Measurements from ENCODE around the gene WDR11. TPM values are rescaled to one million over a fixed set of nuclear protein-coding genes. Genes with fewer than 3 reads are reported as not detected.
A peak's percentile ranks its signal among the peaks of the same experiment; 100 is the strongest.

The WDR11 gene
- total and polyA plus RNA-seq, 12 donors: 9.6 to 29.3 (median 14.5) TPM

GRCh38 chr10:120948889-120949608, 97.9 kb downstream of the WDR11 start:
- peaks cover 6 to 18% (median 13%) of the 10 kb centered on the region in 9 donors for H3K4me1 ChIP-seq
- 2 to 3% methylated on average over 47 of the region's 47 CpGs for WGBS, 2 donors
- H3K9me3 ChIP-seq: peaks cover 0 to 13% (median 8%) of the 10 kb centered on the region in 11 donors
- TF ChIP-seq CTCF (IDR thresholded peaks at IDR 0.05): peak; percentile 76 to 95 (median 91)
- peak; percentile 49 to 75 for DNase-seq
- H3K4me3 ChIP-seq: peak overlapping the region; percentile 16 to 57 (median 50)
- H3K27ac ChIP-seq: no peak overlapping the region
- H3K27me3 ChIP-seq: peaks cover 0 to 51% (median 37%) of the 10 kb centered on the region in 7 donors
- ATAC-seq: peak; percentile 92 to 99 (median 96)
- H3K36me3 ChIP-seq: no peaks in the 10 kb centered on the region
- intact Hi-C loops (cut with DNase I): loop anchor here in 9 of 10 donors (1.0 to 10.0 kb wide), 11 partner anchors 656 to 953 kb away; no protein-coding TSS in a partner anchor

- peaks cover 0 to 18% (median 8%) of the 10 kb centered on the region in 11 donors for H3K9me3 ChIP-seq
- ATAC-seq (peak; percentile 23 to 69 (median 46)), DNase-seq (no peak)
- intact Hi-C loops (cut with DNase I): loop anchor here (1.0 to 10.0 kb wide), 11 partner anchors 655 to 953 kb away; no protein-coding TSS in a partner anchor
- H3K27me3 ChIP-seq: peaks cover 0 to 51% (median 37%) of the 10 kb centered on the region in 7 donors
- TF ChIP-seq CTCF (IDR thresholded peaks at IDR 0.05): no peak
- H3K4me1 ChIP-seq: peaks cover 6 to 18% (median 13%) of the 10 kb centered on the region in 9 donors
- 7 to 12% methylated on average over 28 of the region's 28 CpGs for WGBS, 2 donors
- H3K4me3 ChIP-seq: peak overlapping the region; percentile 16 to 57 (median 50)
- H3K27ac ChIP-seq: no peak overlapping the region
- no peaks in the 10 kb centered on the region for H3K36me3 ChIP-seq
Measured at GRCh38 chr10:120949609-120950031, 98.5 kb downstream of the WDR11 start.

- Histone ChIP-seq H3K36me3 (no peaks in the 10 kb centered on the region), H3K9me3 (peaks cover 0 to 18% (median 8%) of the 10 kb centered on the region in 11 donors), H3K27me3 (peaks cover 0 to 51% (median 37%) of the 10 kb centered on the region in 7 donors), H3K27ac (no peak overlapping the region), H3K4me3 (peak overlapping the region in 9 of 10 donors; percentile 16 to 57 (median 51)), H3K4me1 (peaks cover 6 to 18% (median 13%) of the 10 kb centered on the region in 9 donors)
- TF ChIP-seq CTCF (IDR thresholded peaks at IDR 0.05): no peak
- ATAC-seq (peak in 7 of 8 donors; percentile 25 to 61 (median 44)), DNase-seq (no peak)
- intact Hi-C loops (cut with DNase I): loop anchor here in 3 of 10 donors (5.0 kb wide), 1 partner anchor 657 kb away; no protein-coding TSS in a partner anchor
- 5 to 6% methylated on average over 24 of the region's 24 CpGs for WGBS, 2 donors
Measured at GRCh38 chr10:120950051-120950561, 98.9 kb downstream of the WDR11 start.

- Histone ChIP-seq H3K4me3 (no peak overlapping the region), H3K4me1 (peaks cover 6 to 15% (median 13%) of the 10 kb centered on the region in 9 donors), H3K27me3 (peaks cover 0 to 57% (median 38%) of the 10 kb centered on the region in 7 donors), H3K9me3 (peaks cover 0 to 18% (median 8%) of the 10 kb centered on the region in 11 donors), H3K36me3 (no peaks in the 10 kb centered on the region), H3K27ac (no peak overlapping the region)
- WGBS, 2 donors: 76 to 81% methylated on average over 5 of the region's 5 CpGs
- intact Hi-C loops (cut with DNase I): loop anchor here in 3 of 10 donors (5.0 kb wide), 1 partner anchor 656 kb away; no protein-coding TSS in a partner anchor
- DNase-seq: no peak
- no peak for TF ChIP-seq CTCF (IDR thresholded peaks at IDR 0.05)
- ATAC-seq: no peak
Measured at GRCh38 chr10:120951288-120951687, 100.1 kb downstream of the WDR11 start.

All from heart right ventricle (tissue), 16 donors.